B cell (primary cell): Measurements from ENCODE around the gene TUBB4B. TPM values are rescaled to one million over a fixed set of nuclear protein-coding genes. Genes with fewer than 3 reads are reported as not detected.
A peak's percentile ranks its signal among the peaks of the same experiment; 100 is the strongest.

Experiments used
- ATAC-seq: fragments of 200-7000 bp; cut with Tn5 transposase; one replicate; pipeline ENCODE4 v1.10.0; 2021; ENCODE audit warnings: low read depth, mild to moderate bottlenecking, moderate number of reproducible peaks, moderate library complexity
- CTCF ChIA-PET: fragments of 350-600 bp; sonication (Branson Sonifier 250); formaldehyde crosslinking; loops from one replicate; lab custom pipeline; 2021; ENCODE audit warnings: antibody characterized with exemption, inconsistent platforms; lab: Charles Lee
- POLR2A ChIA-PET: fragments of 350-600 bp; sonication (Branson Sonifier 250); formaldehyde crosslinking; loops from one replicate; lab custom pipeline; 2021; ENCODE audit warnings: antibody characterized with exemption; lab: Charles Lee
- DNase-seq: peaks from one replicate; pipeline ENCODE4 v3.0.0; 2013
- H2AFZ ChIP-seq: 2 replicates; pipeline ENCODE4 v1.6.1; 2012; ENCODE audit warnings: mild to moderate bottlenecking, low read depth, low read length; ENCODE audit not compliant: insufficient read depth, poor library complexity, severe bottlenecking
- H3K27ac ChIP-seq, 2 donors: 1 replicate in 1 of 2; 2 replicates in 1 of 2; pipeline ENCODE4 v1.5.1; 2012 to 2013; ENCODE audit warnings: low read length in 2 of 2, mild to moderate bottlenecking in 2 of 2, moderate library complexity in 1 of 2
- H3K27me3 ChIP-seq, 4 experiments: fragments of 200-600 bp in 1 of 4; sonication (generic) in 1 of 4; replicated peaks in 1 of 4; 1 replicate in 2 of 4; 2 replicates in 2 of 4; pipeline versions ENCODE4 v1.6.1 to v1.7.0; 2013 to 2016; ENCODE audit warnings: low read length in 3 of 4, mild to moderate bottlenecking in 2 of 4, mixed read lengths in 1 of 4, moderate library complexity in 1 of 4; ENCODE audit not compliant: insufficient read depth in 4 of 4, control insufficient read depth in 3 of 4; ENCODE audit errors: control extremely low read depth in 1 of 4
- H3K36me3 ChIP-seq, 2 experiments: replicated peaks in 1 of 2; 1 replicate in 1 of 2; 2 replicates in 1 of 2; pipeline versions ENCODE4 v1.6.1 to v1.7.1; 2013; ENCODE audit warnings: low read length in 1 of 2; ENCODE audit not compliant: insufficient read depth in 2 of 2, control insufficient read depth in 1 of 2; ENCODE audit errors: control extremely low read depth in 1 of 2, extremely low read depth in 1 of 2
- H3K4me1 ChIP-seq, 2 donors: fragments of 200-600 bp in 1 of 2; sonication (generic) in 1 of 2; 1 replicate in 1 of 2; 2 replicates in 1 of 2; pipeline versions ENCODE4 v1.5.1 to v1.6.1; 2013 to 2017; ENCODE audit warnings: low read length in 2 of 2; ENCODE audit not compliant: control insufficient read depth in 2 of 2, insufficient read depth in 2 of 2
- H3K4me2 ChIP-seq: replicated peaks from 2 replicates; pipeline ENCODE3; 2012; ENCODE audit warnings: mild to moderate bottlenecking, low read depth, low read length; ENCODE audit not compliant: poor library complexity, severe bottlenecking
- H3K4me3 ChIP-seq, 5 experiments: fragments of 200-600 bp in 1 of 5; sonication (generic) in 1 of 5; 1 replicate in 3 of 5; 2 replicates in 2 of 5; pipeline versions ENCODE4 v1.5.1 to v1.7.0; 2011 to 2016; ENCODE audit warnings: low read length in 4 of 5, mild to moderate bottlenecking in 4 of 5, low read depth in 2 of 5, control low read depth in 1 of 5, moderate library complexity in 1 of 5; ENCODE audit not compliant: insufficient read depth in 1 of 5; ENCODE audit errors: control extremely low read depth in 1 of 5, extremely low read depth in 1 of 5
- H3K79me2 ChIP-seq: fragments of 200-600 bp; sonication (generic); one replicate; pipeline ENCODE4 v1.6.0; 2016; ENCODE audit warnings: low read length; ENCODE audit not compliant: control insufficient read depth, insufficient read depth
- H3K9ac ChIP-seq: fragments of 200-600 bp; sonication (generic); 2 replicates; pipeline ENCODE4 v1.6.1; 2017; ENCODE audit warnings: mild to moderate bottlenecking, low read length, moderate library complexity
- H3K9me3 ChIP-seq, 3 donors: one replicate each; pipeline versions ENCODE4 v1.6.1 to v1.7.1; 2013; ENCODE audit warnings: low read length in 2 of 3; ENCODE audit not compliant: control insufficient read depth in 2 of 3, insufficient read depth in 1 of 3; ENCODE audit errors: control extremely low read depth in 1 of 3
- H4K20me1 ChIP-seq: 2 replicates; pipeline ENCODE4 v1.6.0; 2012; ENCODE audit warnings: mild to moderate bottlenecking, low read length; ENCODE audit not compliant: insufficient read depth, control insufficient read depth, poor library complexity, severe bottlenecking
- H3K27ac Mint-ChIP-seq: one replicate; pipeline ENCODE4 v1.8.0; 2021; ENCODE audit warnings: mixed read lengths
- H3K27me3 Mint-ChIP-seq: one replicate; pipeline ENCODE4 v1.8.0; 2021; ENCODE audit warnings: mixed read lengths
- H3K4me1 Mint-ChIP-seq: one replicate; pipeline ENCODE4 v1.8.0; 2021; ENCODE audit warnings: mixed read lengths
- H3K4me3 Mint-ChIP-seq: one replicate; pipeline ENCODE4 v1.8.0; 2021; ENCODE audit warnings: mixed read lengths
- H3K9me3 Mint-ChIP-seq: one replicate; pipeline ENCODE4 v1.8.0; 2022; ENCODE audit warnings: mixed read lengths; ENCODE audit not compliant: insufficient read depth
- CTCF ChIP-seq: fragments of 200-600 bp; IDR thresholded peaks from one replicate; pipeline ENCODE4 v1.8.0; 2022; ENCODE audit warnings: antibody characterized with exemption, mild to moderate bottlenecking
- EZH2 ChIP-seq: IDR thresholded peaks from 2 replicates; pipeline ENCODE4 v1.6.1; 2012; ENCODE audit warnings: borderline replicate concordance, low read depth, mild to moderate bottlenecking, moderate library complexity, low read length; ENCODE audit not compliant: insufficient read depth, poor library complexity, severe bottlenecking
- WGBS: methylation state at CpG from one replicate; pipeline ENCODE4 v1.1.5; 2013; ENCODE audit warnings: missing lambda C conversion rate; ENCODE audit not compliant: insufficient coverage; 5-methylcytosine and 5-hydroxymethylcytosine counted together
- intact Hi-C: fragments of 100-400 bp; cut with micrococcal nuclease; formaldehyde crosslinking; loops from one replicate; pipeline ENCODE4 v1.10.0; 2022
- polyA plus RNA-seq: library from polyadenylated mRNA; depleted of rRNA; stranded (reverse); fragments of >200 nt; gene quantifications from 2 replicates; pipeline ENCODE4 v1.2.3, GENCODE V29; 2012
- total RNA-seq, 2 donors: library from RNA; stranded (reverse); fragments of 120-200 nt in 1 of 2; gene quantifications; 1 replicate in 1 of 2; 2 replicates in 1 of 2; pipeline versions ENCODE4 v1.2.3 to v1.2.4, GENCODE V29; 2013 to 2022

TUBB4B gene
- total and polyA plus RNA-seq, 2 donors (not counting 1 experiment from before 2014, with no cell fraction given), result 110 to 261 TPM

DNA sequence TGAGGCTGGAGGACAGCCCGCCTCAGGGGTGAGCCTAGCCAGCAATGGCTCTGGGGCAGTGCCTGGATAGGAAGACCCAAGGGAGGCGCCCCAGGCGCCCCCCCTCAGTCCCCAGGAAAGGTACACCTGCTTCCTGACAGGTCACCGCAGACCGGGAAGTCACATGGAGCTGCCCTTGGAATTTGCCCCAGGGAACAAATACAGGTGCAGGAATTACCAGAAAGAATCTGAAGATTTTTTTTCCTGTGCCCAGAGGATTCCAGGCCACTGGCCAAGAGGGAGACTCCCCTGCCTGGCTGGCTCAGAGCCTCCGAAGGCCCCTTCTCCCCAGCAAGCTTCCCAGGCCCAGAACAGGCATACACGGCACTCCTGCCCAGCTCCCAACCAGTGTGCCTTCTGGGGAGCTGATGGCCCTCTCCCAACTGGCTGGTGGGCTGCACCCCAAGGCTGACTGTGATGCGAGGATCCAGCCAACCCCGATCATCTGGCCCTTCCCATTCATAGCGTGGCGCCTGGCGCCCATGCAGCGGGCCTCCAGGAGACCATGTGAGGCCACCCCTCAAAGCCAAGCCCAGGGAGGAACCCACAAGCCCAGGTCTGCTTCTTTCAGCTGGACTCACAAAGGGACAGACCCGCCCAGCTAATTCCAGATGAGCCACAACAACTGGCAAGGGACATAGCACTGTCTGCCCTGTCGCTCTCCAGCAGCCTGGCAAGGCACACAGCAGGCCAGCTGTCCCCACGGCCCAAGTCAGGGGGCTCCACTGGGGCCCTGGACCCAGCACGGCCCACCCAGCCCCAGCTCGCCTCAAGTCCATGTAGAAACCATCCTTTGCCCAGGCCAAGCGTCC lies 42.8 kb upstream of the TUBB4B start:
- DNase-seq (no peak), ATAC-seq (no peak)
- peak overlapping the region; percentile 77 for H3K4me3 Mint-ChIP-seq
- Histone ChIP-seq H3K27me3 (peaks cover 0 to 6% (median 0%) of the 10 kb centered on the region in 4 experiments), H3K4me1 (peaks cover 16 to 22% of the 10 kb centered on the region in 2 donors), H4K20me1 (peaks cover 38% of the 10 kb centered on the region), H3K4me2 (no peak overlapping the region), H3K4me3 (no peak overlapping the region), H3K9ac (no peak overlapping the region), H3K27ac (no peak overlapping the region), H3K79me2 (peaks cover 78% of the 10 kb centered on the region), H3K36me3 (no peaks in the 10 kb centered on the region), H3K9me3 (no peaks in the 10 kb centered on the region), H2AFZ (no peak overlapping the region)
- intact Hi-C loops, result no loop called here
- H3K9me3 Mint-ChIP-seq, result no peaks in the 10 kb centered on the region
- H3K27me3 Mint-ChIP-seq, result no peaks in the 10 kb centered on the region
- POLR2A ChIA-PET, result interaction anchor here (2.0 kb wide), 1 partner anchor 10 kb away, joined by 18 read pairs; the partner anchor contains the start of genes ANAPC2 and SSNA1
- CTCF ChIA-PET, result interaction anchor here (1.2 to 1.5 kb wide), 2 partner anchors 9 to 29 kb away, joined by 3 to 7 read pairs; partner anchors contain the start of genes ANAPC2, RNF224 and SSNA1
- TF ChIP-seq CTCF, result no peak
- WGBS, result 96% methylated on average over 19 of the region's 19 CpGs
- H3K27ac Mint-ChIP-seq, result no peak overlapping the region
- H3K4me1 Mint-ChIP-seq, result peaks cover 17% of the 10 kb centered on the region

DNA sequence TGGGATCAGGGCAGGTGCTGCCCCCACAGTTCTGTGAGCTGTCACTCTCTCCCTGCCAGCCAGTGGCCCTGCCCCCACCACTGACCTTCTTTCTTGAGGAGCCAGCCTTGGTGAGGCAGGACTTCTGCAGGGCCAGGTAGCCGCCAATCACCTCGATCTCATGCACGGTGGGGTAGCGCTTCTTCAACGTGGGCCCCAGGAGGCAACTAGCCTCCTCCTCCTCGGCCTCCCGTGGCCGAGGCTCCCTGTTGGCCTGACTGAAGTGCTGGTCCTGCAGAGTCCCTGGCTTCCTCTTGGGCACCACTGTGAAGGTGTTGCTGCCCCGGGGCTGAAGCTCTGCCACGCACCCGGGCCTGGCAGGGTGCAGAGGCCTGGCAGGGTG lies 42.2 kb upstream of the TUBB4B start:
- CTCF ChIA-PET, result interaction anchor here (1.5 kb wide), 1 partner anchor 10 kb away, joined by 7 read pairs; the partner anchor contains the start of genes ANAPC2 and SSNA1
- peaks cover 20 to 28% of the 10 kb centered on the region in 2 donors for H3K4me1 ChIP-seq
- Mint-ChIP-seq H3K4me1 (peaks cover 18% of the 10 kb centered on the region), H3K27ac (no peak overlapping the region), H3K4me3 (peak overlapping the region; percentile 77), H3K9me3 (no peaks in the 10 kb centered on the region), H3K27me3 (no peaks in the 10 kb centered on the region)
- DNase-seq, result no peak
- H3K9me3 ChIP-seq, result no peaks in the 10 kb centered on the region
- H3K79me2 ChIP-seq, result peaks cover 80% of the 10 kb centered on the region
- 97% methylated on average over 11 of the region's 11 CpGs for WGBS
- no peak overlapping the region for H3K9ac ChIP-seq
- peaks cover 0 to 2% of the 10 kb centered on the region in 2 experiments for H3K36me3 ChIP-seq
- peaks cover 0 to 6% (median 0%) of the 10 kb centered on the region in 4 experiments for H3K27me3 ChIP-seq
- POLR2A ChIA-PET, result interaction anchor here (0.6 to 2.0 kb wide), 2 partner anchors 11 to 76 kb away, joined by 3 to 18 read pairs; partner anchors contain the start of genes ANAPC2 and SSNA1
- intact Hi-C loops, result no loop called here
- no peak for ATAC-seq
- no peak overlapping the region for H3K27ac ChIP-seq
- no peak overlapping the region for H3K4me3 ChIP-seq
- TF ChIP-seq CTCF, result no peak
- TF ChIP-seq EZH2, result no peak
- no peak overlapping the region for H2AFZ ChIP-seq
- peaks cover 44% of the 10 kb centered on the region for H4K20me1 ChIP-seq
- peak overlapping the region; percentile 96 for H3K4me2 ChIP-seq
